NOMO-1 (cell line): ENCODE results near the gene CDKL5.

Experiments
- DNase-seq, 2 experiments: peaks; one replicate each; lab custom pipeline; 2025; ENCODE audit not compliant: unreplicated experiment in 2 of 2; lab: John Stamatoyannopoulos, UW

Gene CDKL5

GRCh38 chrX:18682979-18683387 is 257.6 kb downstream of the CDKL5 start:
- no peak for DNase-seq

- peak; percentile 70 to 89 for DNase-seq
These were observed 262.6 kb downstream of the CDKL5 start for GRCh38 chrX:18687856-18688495.

- no peak for DNase-seq
These were observed 266.0 kb downstream of the CDKL5 start for GRCh38 chrX:18691431-18691830.

- DNase-seq, result no peak
These were observed 267.1 kb downstream of the CDKL5 start for GRCh38 chrX:18692541-18692940.

GRCh38 chrX:18696653-18697052 is 271.2 kb downstream of the CDKL5 start:
- no peak for DNase-seq

GRCh38 chrX:18698737-18699650 is 273.6 kb downstream of the CDKL5 start:
- DNase-seq, result no peak

- DNase-seq, result no peak
These were observed 276.4 kb downstream of the CDKL5 start for GRCh38 chrX:18701621-18702361.

GRCh38 chrX:18702362-18703195 is 277.2 kb downstream of the CDKL5 start:
- DNase-seq, result no peak
